Transverse colon (tissue), 4 donors: ENCODE data around the gene PRKCI. TPM values are rescaled to one million over a fixed set of nuclear protein-coding genes. Genes with fewer than 3 reads are reported as not detected.
A peak's percentile ranks its signal among the peaks of the same experiment; 100 is the strongest.
"Not testable (repeated sequence)": the region's sequence is repeated elsewhere in the genome, so short reads cannot be mapped to it uniquely, and the experiment has no call there.

Experiments
- DNase-seq: peaks from one replicate; pipeline ENCODE4 v3.0.0-alpha.2; 2019
- H3K27ac ChIP-seq, 4 donors: fragments of 200-600 bp; sonication (generic); 2 replicates each; pipeline ENCODE4 v1.5.1; 2016 to 2018; ENCODE audit warnings: inconsistent platforms in 4 of 4
- H3K27me3 ChIP-seq: fragments of 200-600 bp; sonication (generic); 2 replicates; pipeline ENCODE4 v1.5.1; 2017; ENCODE audit warnings: inconsistent platforms
- H3K36me3 ChIP-seq, 4 donors: fragments of 200-600 bp; sonication (generic); 2 replicates each; pipeline ENCODE4 v1.5.1; 2017 to 2019; ENCODE audit warnings: inconsistent platforms in 4 of 4
- H3K4me1 ChIP-seq, 4 donors: fragments of 200-600 bp; sonication (generic); 2 replicates each; pipeline ENCODE4 v1.5.1; 2017 to 2020; ENCODE audit warnings: inconsistent platforms in 4 of 4
- H3K4me3 ChIP-seq, 4 donors: fragments of 200-600 bp; sonication (generic); 1 replicate in 1 of 4; 2 replicates in 3 of 4; pipeline versions ENCODE4 v1.5.1 to v1.6.1; 2017 to 2019; ENCODE audit warnings: inconsistent platforms in 4 of 4
- H3K9me3 ChIP-seq, 2 donors: fragments of 200-600 bp; sonication (generic); 2 replicates each; pipeline ENCODE4 v1.5.1; 2017 to 2019; ENCODE audit warnings: inconsistent platforms in 2 of 2
- CTCF ChIP-seq, 5 experiments: fragments of 200-600 bp in 3 of 5; fragments of 450-650 bp in 2 of 5; sonication (generic) in 3 of 5; IDR thresholded peaks; 1 replicate in 2 of 5; 2 replicates in 3 of 5; pipeline ENCODE4 v1.5.1; 2016 to 2017; ENCODE audit warnings: antibody characterized with exemption in 5 of 5, inconsistent platforms in 3 of 5, mild to moderate bottlenecking in 2 of 5, moderate library complexity in 1 of 5
- EP300 ChIP-seq: sonication (generic); formaldehyde crosslinking; IDR thresholded peaks from one replicate; pipeline ENCODE4 v1.6.1; 2017; ENCODE audit warnings: antibody characterized with exemption, low read depth
- POLR2A ChIP-seq: fragments of 450-650 bp; IDR thresholded peaks from one replicate; pipeline ENCODE4 v1.6.1; 2016; ENCODE audit warnings: antibody characterized with exemption, mild to moderate bottlenecking, moderate library complexity
- POLR2AphosphoS5 ChIP-seq, 3 donors: sonication (generic); formaldehyde crosslinking; IDR thresholded peaks; one replicate each; pipeline ENCODE4 v1.6.1; 2016; ENCODE audit warnings: antibody characterized with exemption in 3 of 3
- WGBS, 2 donors: methylation state at CpG; one replicate each; pipeline ENCODE4 v1.1.5; 2018; ENCODE audit warnings: low coverage in 1 of 2; 5-methylcytosine and 5-hydroxymethylcytosine counted together
- in situ Hi-C, 4 donors: fragments of 200-750 bp; cut with MboI; loops; one replicate each; pipeline versions ENCODE4 v1.15.0 to v1.15.1; 2017; ENCODE audit warnings: low sequenced_read_pairs in 3 of 4, low pct_ligation_motif_present in 1 of 4, low pct_unique_long_range_greater_than_20kb in 1 of 4
- intact Hi-C: fragments of 100-400 bp; cut with DNase I; formaldehyde crosslinking; loops from one replicate; pipeline ENCODE4 v1.15.1; 2023; ENCODE audit warnings: low total_unique reads
- total RNA-seq, 4 donors: library from RNA; depleted of rRNA; stranded (reverse); fragments of >200 nt; gene quantifications; one replicate each; pipeline ENCODE4 v1.1.0, GENCODE V29; 2016

Gene PRKCI
- total RNA-seq, 4 donors from 2014 or later: 21.1 to 52.1 (median 36.0) TPM

DNA sequence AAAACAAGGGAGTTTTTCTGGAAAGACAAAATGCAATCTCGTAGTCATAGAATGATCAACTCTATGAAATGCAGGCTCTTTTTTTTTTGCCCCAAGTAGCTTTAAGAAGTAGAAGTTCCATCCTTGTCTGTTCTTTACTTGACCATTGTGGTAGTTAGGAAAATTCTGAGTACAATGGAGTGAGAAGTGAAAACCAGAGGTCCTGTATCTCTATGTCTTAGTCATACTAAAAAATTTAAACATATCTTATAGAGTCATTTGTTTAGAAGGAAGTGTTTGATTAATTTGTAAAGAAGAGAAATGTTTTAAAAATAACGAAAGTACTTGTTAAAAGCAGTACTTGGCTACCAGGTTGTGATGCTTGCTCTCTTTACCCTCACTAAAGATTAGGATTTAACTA lies 52.4 kb downstream of the PRKCI start:
- Histone ChIP-seq H3K36me3 (peaks cover 0 to 24% (median 5%) of the 10 kb centered on the region in 4 donors), H3K9me3 (no peaks in the 10 kb centered on the region), H3K27ac (no peak overlapping the region), H3K27me3 (no peaks in the 10 kb centered on the region), H3K4me1 (peaks cover 0 to 27% (median 17%) of the 10 kb centered on the region in 4 donors), H3K4me3 (no peak overlapping the region)
- no peak for TF ChIP-seq EP300
- no peak for TF ChIP-seq POLR2A
- TF ChIP-seq CTCF (IDR thresholded peaks at IDR 0.05): no peak
- TF ChIP-seq POLR2AphosphoS5 (IDR thresholded peaks at IDR 0.05): no peak
- DNase-seq: no peak
- 64 to 77% methylated on average over 2 of the region's 2 CpGs for WGBS, 2 donors
- in situ Hi-C loops: no loop called here
- intact Hi-C loops: no loop called here

GRCh38 chr3:170275832-170276231 lies 53.6 kb downstream of the PRKCI start:
- Histone ChIP-seq H3K4me3 (no peak overlapping the region), H3K27ac (no peak overlapping the region), H3K36me3 (peaks cover 0 to 24% (median 5%) of the 10 kb centered on the region in 4 donors), H3K9me3 (no peaks in the 10 kb centered on the region), H3K4me1 (peaks cover 0 to 24% (median 15%) of the 10 kb centered on the region in 4 donors), H3K27me3 (no peaks in the 10 kb centered on the region)
- in situ Hi-C loops: no loop called here
- no peak for DNase-seq
- TF ChIP-seq POLR2AphosphoS5 (IDR thresholded peaks at IDR 0.05) (no peak), CTCF (IDR thresholded peaks at IDR 0.05) (no peak), EP300 (no peak), POLR2A (no peak)
- intact Hi-C loops: no loop called here
- WGBS, 2 donors: 89 to 100% methylated on average over 1 to 3 of the region's 3 CpGs

- DNase-seq, in situ Hi-C loops, H3K27me3 ChIP-seq, intact Hi-C loops, H3K9me3 ChIP-seq: not testable (repeated sequence)
- peak overlapping the region in 1 of 4 donors; percentile 26 for H3K4me3 ChIP-seq
- peaks cover 0 to 20% (median 5%) of the 10 kb centered on the region in 4 donors for H3K36me3 ChIP-seq
- WGBS, 2 donors: 92 to 99% methylated on average over 10 of the region's 10 CpGs
- H3K27ac ChIP-seq: peak overlapping the region in 3 of 4 donors; percentile 51 to 76 (median 75)
- H3K4me1 ChIP-seq: peaks cover 0 to 16% (median 13%) of the 10 kb centered on the region in 4 donors
These were observed 55.1 kb downstream of the PRKCI start for GRCh38 chr3:170277311-170277710.

DNA sequence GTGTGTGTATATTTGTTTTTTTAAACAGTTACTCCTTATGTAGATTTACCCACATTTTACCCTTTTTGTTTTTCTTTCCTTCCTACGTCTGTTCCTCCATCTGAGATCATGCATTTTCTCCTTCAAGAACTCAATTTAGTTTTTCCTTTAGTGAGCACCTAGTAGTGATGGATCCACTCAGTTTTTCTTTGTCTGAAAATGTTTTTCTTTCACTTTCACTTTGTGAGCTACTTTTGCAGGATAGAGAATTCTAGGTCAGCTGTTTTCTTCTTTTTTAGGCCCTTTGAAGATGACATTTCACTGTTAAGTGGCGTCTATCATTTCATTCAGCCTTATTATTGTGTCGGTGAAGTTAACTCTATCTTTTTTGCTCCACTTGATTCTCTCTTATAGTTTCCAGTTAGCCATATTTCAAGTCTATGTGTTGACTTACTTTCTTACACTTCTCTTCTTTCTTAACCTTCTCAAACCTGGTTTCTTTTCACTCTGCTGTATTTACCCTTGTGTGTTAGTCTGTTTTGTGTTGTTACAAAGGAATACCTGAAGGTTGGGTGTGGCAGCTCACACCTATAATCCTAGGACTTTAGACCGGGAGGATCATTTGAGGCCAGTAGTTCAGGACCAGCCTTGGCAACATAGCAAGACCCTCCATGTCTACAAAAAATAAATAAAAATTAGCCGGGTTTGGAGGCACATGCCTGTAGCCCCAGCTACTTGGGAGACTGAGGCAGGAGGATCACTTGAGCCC lies 55.8 kb downstream of the PRKCI start:
- peaks cover 0 to 19% (median 5%) of the 10 kb centered on the region in 4 donors for H3K36me3 ChIP-seq
- in situ Hi-C loops (no loop called here), intact Hi-C loops (no loop called here)
- peak overlapping the region; percentile 51 to 76 (median 66) for H3K27ac ChIP-seq
- DNase-seq: peak; percentile 23
- H3K4me1 ChIP-seq: peaks cover 0 to 16% (median 13%) of the 10 kb centered on the region in 4 donors
- peak overlapping the region in 2 of 4 donors; percentile 5 to 26 for H3K4me3 ChIP-seq
- H3K9me3 ChIP-seq: no peaks in the 10 kb centered on the region
- TF ChIP-seq POLR2A (no peak), POLR2AphosphoS5 (IDR thresholded peaks at IDR 0.05) (no peak), EP300 (no peak), CTCF (IDR thresholded peaks at IDR 0.05) (no peak)
- H3K27me3 ChIP-seq: no peaks in the 10 kb centered on the region
- 62 to 71% methylated on average over 5 of the region's 5 CpGs for WGBS, 2 donors
